Measurements from ENCODE around the gene KHDC3L.

- TF ChIP-seq POLR2A (IDR thresholded peaks at IDR 0.05): no peak
- no peak for TF ChIP-seq CTCF (IDR thresholded peaks at IDR 0.05)
Observed at GRCh38 chr6:73388433-73388799, 26.0 kb downstream of the KHDC3L start.

Measured in esophagus squamous epithelium (tissue), 4 donors.